AG04449 (cell line): ENCODE measurements around the gene MSH4.
"Not testable (repeated sequence)": the region's sequence is repeated elsewhere in the genome, so short reads cannot be mapped to it uniquely, and the experiment has no call there.

Source experiments
- CTCF ChIA-PET: fragments of 350-600 bp; formaldehyde crosslinking; extraction: SDS; loops from one replicate; lab custom pipeline; 2021; ENCODE audit warnings: antibody characterized with exemption; lab: Yijun Ruan, JAX
- POLR2A ChIA-PET: fragments of 400-600, 350-600 bp; formaldehyde crosslinking; extraction: SDS; loops from one replicate; lab custom pipeline; 2020; ENCODE audit warnings: antibody characterized with exemption, inconsistent platforms; lab: Yijun Ruan, JAX
- DNase-seq: peaks from one replicate; pipeline ENCODE4 v3.0.0-alpha.2; 2010; ENCODE audit warnings: low read depth, low spot score
- H3K4me3 ChIP-seq: 2 replicates; pipeline ENCODE4 v1.5.1; 2011; ENCODE audit warnings: low read depth, mild to moderate bottlenecking, control low read depth, low read length
- TF ChIP-seq, protein P1 (sequence below): IDR thresholded peaks from one replicate; pipeline ENCODE4 v1.5.1; 2011; ENCODE audit warnings: mild to moderate bottlenecking, moderate library complexity, low read length, control low read depth, inconsistent platforms; ENCODE audit not compliant: insufficient read depth; ENCODE audit errors: missing control alignments

The MSH4 gene

DNA sequence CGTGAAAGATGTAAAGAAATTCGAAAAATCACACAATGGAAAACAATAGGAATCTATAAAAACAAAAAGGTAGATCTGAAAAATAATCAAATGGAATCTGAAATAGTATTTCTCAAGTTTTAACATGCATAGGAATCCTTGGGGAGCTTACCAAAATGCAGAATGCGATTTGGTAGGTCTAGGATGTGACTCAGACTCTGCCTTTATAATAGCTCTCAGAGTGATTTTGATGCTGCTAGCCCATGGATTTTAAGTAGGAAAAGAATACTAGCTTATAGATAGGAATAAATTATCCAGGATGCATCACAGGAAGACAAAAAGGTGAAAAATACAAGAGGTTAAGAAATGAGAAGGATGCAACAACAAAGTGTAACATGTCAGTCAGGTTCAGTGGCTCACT is 24.7 kb upstream of the MSH4 start:
- TF ChIP-seq, protein P1, sequence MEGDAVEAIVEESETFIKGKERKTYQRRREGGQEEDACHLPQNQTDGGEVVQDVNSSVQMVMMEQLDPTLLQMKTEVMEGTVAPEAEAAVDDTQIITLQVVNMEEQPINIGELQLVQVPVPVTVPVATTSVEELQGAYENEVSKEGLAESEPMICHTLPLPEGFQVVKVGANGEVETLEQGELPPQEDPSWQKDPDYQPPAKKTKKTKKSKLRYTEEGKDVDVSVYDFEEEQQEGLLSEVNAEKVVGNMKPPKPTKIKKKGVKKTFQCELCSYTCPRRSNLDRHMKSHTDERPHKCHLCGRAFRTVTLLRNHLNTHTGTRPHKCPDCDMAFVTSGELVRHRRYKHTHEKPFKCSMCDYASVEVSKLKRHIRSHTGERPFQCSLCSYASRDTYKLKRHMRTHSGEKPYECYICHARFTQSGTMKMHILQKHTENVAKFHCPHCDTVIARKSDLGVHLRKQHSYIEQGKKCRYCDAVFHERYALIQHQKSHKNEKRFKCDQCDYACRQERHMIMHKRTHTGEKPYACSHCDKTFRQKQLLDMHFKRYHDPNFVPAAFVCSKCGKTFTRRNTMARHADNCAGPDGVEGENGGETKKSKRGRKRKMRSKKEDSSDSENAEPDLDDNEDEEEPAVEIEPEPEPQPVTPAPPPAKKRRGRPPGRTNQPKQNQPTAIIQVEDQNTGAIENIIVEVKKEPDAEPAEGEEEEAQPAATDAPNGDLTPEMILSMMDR, result no peak
- POLR2A ChIA-PET, result interaction anchor here (0.8 kb wide), 1 partner anchor 14 kb away, joined by 4 read pairs; no protein-coding TSS in a partner anchor
- no peak overlapping the region for H3K4me3 ChIP-seq
- no peak for DNase-seq
- CTCF ChIA-PET, result no interaction called here

DNA sequence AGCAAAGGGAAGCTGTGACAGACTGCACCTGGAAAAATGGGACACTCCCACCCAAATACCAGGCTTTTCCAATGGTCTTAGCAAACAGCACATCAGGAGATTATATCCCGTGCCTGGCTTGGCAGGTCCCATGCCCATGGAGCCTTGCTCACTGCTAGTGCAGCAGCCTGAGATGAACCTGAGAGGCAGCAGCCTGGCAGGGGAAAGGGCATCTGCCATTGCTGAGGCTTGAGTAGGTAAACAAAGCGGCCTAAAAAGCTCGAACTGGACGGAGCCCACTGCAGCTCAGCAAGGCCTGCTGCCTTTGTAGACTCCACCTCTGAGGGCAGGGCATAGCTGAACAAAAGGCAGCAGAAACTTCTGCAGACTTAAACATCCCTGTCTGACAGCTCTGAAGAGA is 18.9 kb upstream of the MSH4 start:
- H3K4me3 ChIP-seq, DNase-seq, POLR2A ChIA-PET, CTCF ChIA-PET: not testable (repeated sequence)

DNA sequence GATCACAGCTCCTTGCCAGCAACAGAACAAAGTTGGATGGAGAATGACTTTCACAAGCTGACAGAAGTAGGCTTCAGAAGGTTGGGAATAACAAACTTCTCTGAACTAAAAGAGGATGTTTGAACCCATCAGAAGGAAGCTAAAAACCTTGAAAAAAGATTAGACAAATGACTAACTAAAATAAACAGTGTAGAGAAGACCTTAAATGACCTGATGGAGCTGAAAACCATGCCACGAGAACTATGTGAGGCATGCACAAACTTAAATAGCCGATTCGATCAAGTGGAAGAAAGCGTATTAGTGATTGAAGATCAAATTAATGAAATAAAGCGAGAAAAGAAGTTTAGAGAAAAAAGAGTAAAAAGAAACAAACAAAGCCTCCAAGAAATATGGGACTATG is 18.0 kb upstream of the MSH4 start:
- CTCF ChIA-PET, H3K4me3 ChIP-seq, DNase-seq, POLR2A ChIA-PET: not testable (repeated sequence)

DNA sequence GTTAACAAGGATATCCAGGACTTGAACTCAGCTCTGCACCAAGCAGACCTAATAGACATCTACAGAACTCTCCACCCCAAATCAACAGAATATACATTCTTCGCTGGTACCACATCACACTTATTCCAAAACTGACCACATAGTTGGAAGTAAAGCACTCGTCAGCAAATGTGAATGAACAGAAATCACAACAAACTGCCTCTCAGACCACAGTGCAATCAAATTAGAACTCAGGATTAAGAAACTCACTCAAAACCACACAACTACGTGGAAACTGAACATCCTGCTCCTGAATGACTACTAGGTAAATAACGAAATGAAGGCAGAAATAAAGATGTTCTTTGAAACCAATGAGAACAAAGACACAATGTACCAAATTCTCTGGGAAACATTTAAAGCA is 16.5 kb upstream of the MSH4 start:
- DNase-seq, CTCF ChIA-PET, H3K4me3 ChIP-seq, POLR2A ChIA-PET: not testable (repeated sequence)

DNA sequence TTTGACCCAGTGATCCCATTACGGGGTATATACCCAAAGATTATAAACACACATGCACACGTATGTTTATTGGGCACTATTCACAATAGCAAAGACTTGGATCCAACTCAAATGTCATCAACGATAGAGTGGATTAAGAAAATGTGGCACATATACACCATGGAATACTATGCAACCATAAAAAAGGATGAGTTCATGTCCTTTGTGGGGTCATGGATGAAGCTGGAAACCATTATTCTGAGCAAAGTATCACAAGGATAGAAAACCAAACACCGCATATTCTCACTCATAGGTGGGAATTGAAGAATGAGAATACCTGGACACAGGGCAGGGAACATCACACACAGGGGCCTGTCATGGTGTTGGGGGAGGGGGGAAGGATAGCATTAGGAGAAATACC is 12.8 kb upstream of the MSH4 start:
- CTCF ChIA-PET, POLR2A ChIA-PET, H3K4me3 ChIP-seq: not testable (repeated sequence)

DNA sequence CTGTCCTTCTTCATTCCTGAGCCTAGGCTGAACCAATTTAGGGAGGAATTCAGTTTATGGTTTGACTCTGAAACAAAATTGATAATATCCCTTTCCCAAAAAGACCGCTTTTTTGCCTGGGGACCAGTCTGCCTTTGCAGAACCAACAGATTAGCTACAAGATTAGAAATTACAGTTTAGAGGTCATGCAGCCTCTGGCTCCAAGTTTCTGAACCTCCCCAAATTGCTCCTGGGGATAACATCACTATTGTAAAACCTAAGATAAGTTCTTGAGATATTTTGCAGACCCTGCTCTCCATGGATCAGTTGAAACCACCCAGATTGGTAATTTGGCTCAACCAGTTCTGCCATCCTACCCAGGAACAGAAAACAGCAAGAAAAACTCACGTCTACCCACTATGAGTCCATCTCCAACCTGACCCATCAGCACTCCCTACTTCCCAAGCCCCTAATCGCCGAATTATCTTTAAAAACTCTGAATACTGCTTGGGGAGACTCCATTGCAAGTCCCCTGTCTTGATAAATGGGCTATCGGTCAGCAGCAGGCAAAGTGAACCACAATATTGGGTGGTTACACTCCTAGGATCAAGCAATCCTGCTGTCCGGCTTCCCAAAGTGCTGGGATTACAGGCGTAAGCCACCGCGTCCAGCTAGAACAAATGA is 11.2 kb upstream of the MSH4 start:
- peak overlapping the region; percentile 95 for H3K4me3 ChIP-seq
- DNase-seq, result no peak
- TF ChIP-seq, protein P1, result no peak
- ChIA-PET POLR2A (interaction anchor here (0.6 to 0.9 kb wide), 11 partner anchors 9 to 64 kb away, joined by 3 to 7 read pairs (median 4); partner anchors contain the start of gene MSH4), CTCF (no interaction called here)

More for the DNA sequence above, 12.8 kb upstream of the MSH4 start:
- not testable (repeated sequence) for DNase-seq

DNA sequence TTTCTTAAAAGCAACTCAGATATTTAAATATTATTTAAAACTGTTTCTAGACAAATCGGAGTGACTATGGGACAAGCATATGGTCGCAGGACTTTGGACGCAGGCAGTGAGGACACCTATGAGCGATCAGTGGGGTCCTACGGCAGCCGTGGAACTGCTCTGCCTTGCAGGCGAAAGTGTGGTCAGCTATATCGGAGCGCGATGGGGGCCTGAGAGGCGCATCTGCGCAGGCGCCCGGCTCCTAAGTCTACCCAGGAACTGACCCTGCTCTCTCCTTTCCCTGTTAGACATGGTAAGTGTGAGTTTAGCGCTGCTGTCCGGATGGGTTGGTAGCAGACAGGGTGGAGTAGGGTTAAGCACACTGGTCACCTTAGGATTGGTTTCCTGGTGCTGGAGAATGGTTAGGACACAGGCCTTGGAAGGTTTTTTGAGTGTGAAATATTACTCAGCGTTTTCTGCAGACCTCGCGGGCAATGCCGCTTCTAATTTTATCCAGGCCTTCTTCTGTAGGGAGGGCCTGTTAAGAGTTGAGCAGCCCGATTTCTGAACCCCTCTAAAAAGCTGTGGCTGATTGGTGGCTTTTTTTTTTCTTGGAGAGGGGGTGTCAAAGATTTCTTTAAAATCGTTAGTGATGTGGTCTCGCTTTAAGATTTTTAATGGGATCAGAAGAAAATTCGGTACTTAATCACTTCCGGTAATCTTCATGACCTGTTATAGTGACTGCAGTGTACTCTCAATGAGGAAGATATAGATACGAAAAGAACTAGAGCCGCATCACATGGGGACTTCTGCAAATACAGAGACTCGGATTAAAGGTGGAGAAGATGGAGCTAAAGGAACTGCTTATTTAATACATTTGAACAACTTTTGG is 10.5 kb upstream of the MSH4 start, which contains the start of gene RABGGTB:
Gene RABGGTB (plus strand): TSS at position 274 of the 871 bp plus-strand sequence. CDS start 16 bp downstream, at position 290.
- POLR2A ChIA-PET, result interaction anchor here (0.6 to 0.9 kb wide), 11 partner anchors 9 to 65 kb away, joined by 3 to 7 read pairs (median 4); partner anchors contain the start of gene MSH4
- peak; percentile 71 for DNase-seq
- peak within 1 kb of the TSS; percentile 95 for H3K4me3 ChIP-seq
- CTCF ChIA-PET, result no interaction called here
- TF ChIP-seq, protein P1, result no peak

DNA sequence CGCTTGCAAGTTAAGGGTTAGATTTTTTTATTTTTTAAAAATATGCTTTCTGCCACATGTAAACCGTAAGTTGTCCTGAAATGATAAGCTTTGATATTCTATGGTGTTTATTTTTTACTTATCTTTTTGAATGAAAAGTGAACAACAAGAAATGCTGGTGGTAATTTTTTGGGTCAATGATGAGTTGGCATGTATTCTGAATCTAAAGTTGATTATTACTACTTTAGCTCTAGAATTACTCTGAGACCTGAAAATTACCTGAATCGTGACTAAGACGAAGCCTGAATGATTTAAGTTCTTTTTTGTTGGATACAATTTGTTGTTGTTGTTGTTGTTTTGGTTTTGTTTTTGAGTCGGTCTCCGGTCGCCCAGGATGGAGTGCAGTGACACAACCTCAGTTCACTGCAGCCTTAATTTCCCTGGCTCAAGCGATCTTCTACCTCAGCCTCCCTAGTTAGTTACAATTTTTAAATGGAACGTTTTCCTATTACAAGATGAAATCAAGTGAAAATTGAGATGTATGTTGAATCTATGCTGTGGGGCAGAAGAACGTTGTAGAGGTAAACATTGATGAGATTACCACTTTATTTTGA is 9.7 kb upstream of the MSH4 start:
- peak overlapping the region; percentile 95 for H3K4me3 ChIP-seq
- ChIA-PET POLR2A (no interaction called here), CTCF (no interaction called here)
- DNase-seq, result no peak
- TF ChIP-seq, protein P1, result no peak
